ENCODE data around the gene GCLC.
A peak's percentile ranks its signal among the peaks of the same experiment; 100 is the strongest.

Gene GCLC

GRCh38 chr6:53528107-53528506 lies 16.8 kb downstream of the GCLC start:
- DNase-seq (ENCODE audit: extremely low read depth, low read depth) = no peak
- no peak overlapping the region for H3K4me3 ChIP-seq (replicated peaks; ENCODE audit: low read depth, low read length)
- TF ChIP-seq CTCF (IDR thresholded peaks at IDR 0.05; ENCODE audit: low read depth, low read length, missing control alignments) = no peak

GRCh38 chr6:53527249-53527765 lies 17.6 kb downstream of the GCLC start:
- no peak overlapping the region for H3K4me3 ChIP-seq (replicated peaks; ENCODE audit: low read depth, low read length)
- no peak for DNase-seq (ENCODE audit: extremely low read depth, low read depth)
- TF ChIP-seq CTCF (IDR thresholded peaks at IDR 0.05; ENCODE audit: low read depth, low read length, missing control alignments) = no peak

- H3K4me3 ChIP-seq (replicated peaks; ENCODE audit: low read depth, low read length) = no peak overlapping the region
- TF ChIP-seq CTCF (IDR thresholded peaks at IDR 0.05; ENCODE audit: low read depth, low read length, missing control alignments) = no peak
- no peak for DNase-seq (ENCODE audit: extremely low read depth, low read depth)
These were observed 18.9 kb downstream of the GCLC start for GRCh38 chr6:53526000-53526399.

GRCh38 chr6:53524455-53524815 lies 20.5 kb downstream of the GCLC start:
- TF ChIP-seq CTCF (IDR thresholded peaks at IDR 0.05; ENCODE audit: low read depth, low read length, missing control alignments) = no peak
- DNase-seq (ENCODE audit: extremely low read depth, low read depth) = peak; percentile 33
- no peak overlapping the region for H3K4me3 ChIP-seq (replicated peaks; ENCODE audit: low read depth, low read length)

- no peak overlapping the region for H3K4me3 ChIP-seq (replicated peaks; ENCODE audit: low read depth, low read length)
- DNase-seq (ENCODE audit: extremely low read depth, low read depth) = no peak
- TF ChIP-seq CTCF (IDR thresholded peaks at IDR 0.05; ENCODE audit: low read depth, low read length, missing control alignments) = no peak
These were observed 21.1 kb downstream of the GCLC start for GRCh38 chr6:53523511-53524454.

- no peak for DNase-seq (ENCODE audit: extremely low read depth, low read depth)
- H3K4me3 ChIP-seq (replicated peaks; ENCODE audit: low read depth, low read length) = no peak overlapping the region
- no peak for TF ChIP-seq CTCF (IDR thresholded peaks at IDR 0.05; ENCODE audit: low read depth, low read length, missing control alignments)
These were observed 24.5 kb downstream of the GCLC start for GRCh38 chr6:53520320-53520928.

Measured in HFF-Myc (cell line).